GM18519 (cell line): ENCODE results near the gene SKOR1.

Experiments used
- ATAC-seq: cut with Tn5 transposase; IDR thresholded peaks from one replicate; pipeline ENCODE4 v1.9.1; 2021; ENCODE audit warnings: mild to moderate bottlenecking, moderate library complexity; ENCODE audit not compliant: unreplicated experiment, low FRiP score

The SKOR1 gene, protein sequence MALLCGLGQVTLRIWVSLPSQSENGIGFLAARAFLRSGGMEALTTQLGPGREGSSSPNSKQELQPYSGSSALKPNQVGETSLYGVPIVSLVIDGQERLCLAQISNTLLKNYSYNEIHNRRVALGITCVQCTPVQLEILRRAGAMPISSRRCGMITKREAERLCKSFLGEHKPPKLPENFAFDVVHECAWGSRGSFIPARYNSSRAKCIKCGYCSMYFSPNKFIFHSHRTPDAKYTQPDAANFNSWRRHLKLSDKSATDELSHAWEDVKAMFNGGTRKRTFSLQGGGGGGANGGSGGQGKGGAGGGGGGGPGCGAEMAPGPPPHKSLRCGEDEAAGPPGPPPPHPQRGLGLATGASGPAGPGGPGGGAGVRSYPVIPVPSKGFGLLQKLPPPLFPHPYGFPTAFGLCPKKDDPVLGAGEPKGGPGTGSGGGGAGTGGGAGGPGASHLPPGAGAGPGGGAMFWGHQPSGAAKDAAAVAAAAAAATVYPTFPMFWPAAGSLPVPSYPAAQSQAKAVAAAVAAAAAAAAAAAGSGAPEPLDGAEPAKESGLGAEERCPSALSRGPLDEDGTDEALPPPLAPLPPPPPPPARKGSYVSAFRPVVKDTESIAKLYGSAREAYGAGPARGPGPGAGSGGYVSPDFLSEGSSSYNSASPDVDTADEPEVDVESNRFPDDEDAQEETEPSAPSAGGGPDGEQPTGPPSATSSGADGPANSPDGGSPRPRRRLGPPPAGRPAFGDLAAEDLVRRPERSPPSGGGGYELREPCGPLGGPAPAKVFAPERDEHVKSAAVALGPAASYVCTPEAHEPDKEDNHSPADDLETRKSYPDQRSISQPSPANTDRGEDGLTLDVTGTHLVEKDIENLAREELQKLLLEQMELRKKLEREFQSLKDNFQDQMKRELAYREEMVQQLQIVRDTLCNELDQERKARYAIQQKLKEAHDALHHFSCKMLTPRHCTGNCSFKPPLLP

GRCh38 chr15:67824976-67825880, at the start of gene SKOR1:
TSS of gene SKOR1 (plus strand) at chr15:67825509. CDS start at chr15:67825603, 94 bp downstream.
- ATAC-seq = no peak

- ATAC-seq = no peak
Measured at GRCh38 chr15:67775998-67776397, 49.3 kb upstream of the SKOR1 start.

DNA sequence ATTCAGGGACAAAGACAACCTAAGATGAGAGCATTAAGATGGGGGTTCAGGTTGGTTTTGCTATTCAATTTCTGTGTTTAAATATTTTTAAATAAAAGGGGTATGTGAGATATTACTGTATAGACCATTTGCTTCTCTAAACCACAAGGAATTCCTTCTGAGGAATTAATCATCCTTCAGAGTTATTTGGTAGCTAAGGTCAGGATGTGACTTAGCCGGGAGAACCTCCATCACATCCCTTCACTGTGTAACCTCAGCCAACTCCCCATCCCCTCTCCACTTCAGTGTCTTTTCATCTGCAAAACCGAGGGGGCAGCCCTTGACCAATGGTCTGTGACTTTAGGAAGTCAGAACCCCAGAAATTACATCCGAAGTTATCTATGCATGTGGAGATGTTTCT, 48.7 kb upstream of the SKOR1 start:
- ATAC-seq = no peak

DNA sequence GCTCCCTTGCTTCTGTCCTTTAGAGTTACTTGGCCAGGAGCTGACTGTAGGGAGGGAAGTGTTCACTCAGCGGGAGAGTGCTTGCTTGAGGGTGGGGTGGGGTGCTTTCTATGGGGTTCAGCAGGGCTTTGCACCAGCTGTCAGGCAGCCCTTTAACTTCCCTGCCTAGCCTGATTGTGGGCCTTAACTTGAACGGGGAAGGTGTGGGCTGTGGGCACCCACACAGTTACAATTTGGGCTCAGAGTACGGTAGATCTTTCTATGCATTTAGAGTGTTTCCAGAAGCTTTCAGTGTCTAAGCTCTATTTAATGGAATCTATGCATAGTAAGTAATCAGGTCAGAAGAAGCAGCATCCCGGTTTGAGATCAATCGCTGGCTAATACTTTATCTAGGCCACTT, 48.2 kb upstream of the SKOR1 start:
- ATAC-seq = no peak

DNA sequence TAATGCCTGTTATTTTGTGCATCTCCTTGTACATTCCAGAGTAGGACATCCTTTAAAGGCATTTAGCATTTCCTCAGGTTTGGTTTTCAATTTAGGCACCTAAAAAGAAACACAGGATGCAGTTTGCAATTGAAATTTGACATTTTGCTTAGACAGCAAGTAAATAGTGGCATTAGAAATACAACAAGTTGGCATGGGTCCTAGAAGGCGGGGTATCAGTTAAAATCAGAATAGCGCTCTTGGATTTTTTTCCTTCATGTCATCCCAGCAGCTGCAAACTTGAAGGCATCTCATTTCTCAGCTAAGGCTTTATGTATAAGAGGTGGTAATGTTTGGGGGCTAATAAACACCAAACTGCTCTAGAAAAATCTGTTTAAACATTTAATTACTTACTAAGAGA, 47.5 kb upstream of the SKOR1 start:
- no peak for ATAC-seq

DNA sequence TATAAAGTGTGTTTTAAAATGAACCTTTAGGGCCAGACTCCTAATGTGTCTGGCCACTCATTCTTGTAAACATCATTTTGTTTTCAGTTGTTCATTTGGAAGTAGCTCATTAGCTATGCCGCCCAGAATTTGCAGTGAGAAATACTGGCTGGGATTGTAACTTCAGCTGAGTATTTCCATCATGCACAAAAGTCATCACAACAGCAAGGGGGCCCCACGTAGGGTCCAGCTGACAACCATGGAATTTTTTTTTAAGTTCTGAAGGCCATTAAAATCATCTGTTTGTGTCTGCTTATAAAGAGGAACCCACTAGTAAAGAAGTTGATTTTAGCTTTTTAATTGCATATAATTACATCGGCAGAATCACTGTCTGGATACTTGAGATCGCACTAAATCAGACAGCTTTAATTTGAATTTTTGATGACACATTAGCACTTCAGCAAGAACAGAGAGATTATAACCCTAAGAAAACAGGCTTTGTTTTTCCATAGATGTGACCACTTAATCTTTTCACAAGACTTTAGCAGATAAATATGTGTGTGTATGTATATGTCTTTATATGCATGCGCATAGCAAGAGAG, 46.3 kb upstream of the SKOR1 start:
- no peak for ATAC-seq

- ATAC-seq = no peak
Measured at GRCh38 chr15:67779549-67780111, 45.7 kb upstream of the SKOR1 start.

DNA sequence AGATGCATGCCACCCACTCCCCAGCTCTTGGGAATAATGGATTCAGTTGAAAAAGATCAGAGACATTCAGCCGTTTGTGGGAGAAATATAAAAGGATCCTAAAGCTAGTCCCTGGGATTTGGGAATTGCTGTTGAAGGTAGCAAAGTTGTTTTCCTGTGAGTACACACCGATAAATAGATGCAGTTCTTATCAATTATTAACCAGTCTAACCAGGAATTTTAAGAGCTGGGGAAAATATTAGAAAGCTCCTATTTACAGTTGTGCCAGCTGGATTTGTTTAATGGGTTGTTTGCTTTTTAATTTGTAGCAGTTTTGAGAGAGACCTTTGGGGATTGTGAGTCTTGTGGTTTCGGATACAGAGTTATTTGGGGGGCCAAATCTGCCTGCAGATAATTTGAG, 44.2 kb upstream of the SKOR1 start:
- ATAC-seq = no peak

DNA sequence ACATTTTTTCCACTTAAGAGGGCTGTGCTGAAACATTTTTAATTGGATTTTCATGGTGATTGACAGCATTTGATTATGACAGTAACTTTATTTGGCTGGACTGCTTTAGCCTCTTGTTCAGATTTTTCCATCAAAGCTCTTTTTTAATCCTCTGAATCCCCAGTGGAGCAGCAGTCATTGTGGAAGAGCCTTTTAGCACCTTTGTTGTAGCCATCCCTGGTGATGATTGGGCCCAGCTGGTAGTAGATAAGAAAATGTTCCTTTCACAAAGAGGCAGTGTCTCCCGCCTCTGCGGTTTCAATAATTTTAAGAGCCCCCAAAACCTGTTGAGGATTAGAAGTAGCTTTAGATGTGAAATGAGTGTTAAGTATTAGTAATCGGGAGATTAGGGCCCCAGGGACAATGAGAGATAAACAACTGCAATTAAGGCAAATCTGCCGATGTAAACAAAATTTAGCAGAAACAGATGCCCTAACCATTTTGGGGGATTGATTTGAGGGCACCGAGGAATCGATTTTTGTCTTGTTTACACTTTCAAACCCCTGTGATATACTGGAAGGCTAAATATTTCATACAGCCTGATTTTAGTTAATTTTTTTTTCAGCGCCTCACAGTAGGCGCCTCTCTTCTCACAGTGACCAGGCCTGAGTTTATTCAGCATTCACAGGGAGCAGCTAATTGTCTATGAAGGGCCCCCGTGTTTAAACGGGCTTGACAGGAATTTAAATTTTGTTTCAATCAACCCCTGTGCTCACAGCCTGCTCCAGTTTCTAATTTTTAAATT, 43.2 kb upstream of the SKOR1 start:
- no peak for ATAC-seq

- ATAC-seq = no peak
Measured at GRCh38 chr15:67782691-67782991, 42.7 kb upstream of the SKOR1 start.

- ATAC-seq = no peak
Measured at GRCh38 chr15:67783303-67783702, 42.0 kb upstream of the SKOR1 start.

DNA sequence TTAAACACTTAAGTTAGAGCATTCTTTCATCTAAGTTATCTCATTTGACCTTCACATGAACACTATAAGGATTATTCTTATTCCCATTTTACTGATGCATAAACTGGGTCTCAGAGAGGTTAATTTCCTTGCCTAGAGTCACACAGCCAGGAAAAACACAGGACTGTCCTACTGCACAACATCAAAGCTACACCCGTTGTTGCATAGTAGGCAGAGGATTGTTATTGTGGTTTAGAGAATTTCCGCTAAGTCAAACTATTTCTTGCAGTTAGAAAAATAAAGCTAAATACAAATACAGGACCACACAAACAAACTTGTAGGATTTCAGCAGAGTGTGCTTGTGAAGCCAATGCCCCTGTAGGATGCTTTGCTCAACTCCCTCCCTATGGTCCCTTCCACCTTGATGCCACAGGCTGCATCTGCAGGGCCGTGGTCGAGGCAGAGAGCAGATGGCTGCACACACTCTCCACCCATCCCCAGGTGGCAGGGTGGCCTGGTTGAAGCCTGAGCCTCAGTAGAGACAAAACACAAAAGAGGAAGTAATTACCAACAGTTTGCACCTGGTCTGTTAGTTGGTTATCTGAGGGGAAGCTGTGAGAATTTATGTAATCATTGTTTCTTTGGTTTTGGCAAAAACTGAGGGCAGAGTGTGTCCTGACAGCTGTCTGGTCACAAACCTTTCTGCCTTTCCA, 41.1 kb upstream of the SKOR1 start:
- ATAC-seq = peak; percentile 71

DNA sequence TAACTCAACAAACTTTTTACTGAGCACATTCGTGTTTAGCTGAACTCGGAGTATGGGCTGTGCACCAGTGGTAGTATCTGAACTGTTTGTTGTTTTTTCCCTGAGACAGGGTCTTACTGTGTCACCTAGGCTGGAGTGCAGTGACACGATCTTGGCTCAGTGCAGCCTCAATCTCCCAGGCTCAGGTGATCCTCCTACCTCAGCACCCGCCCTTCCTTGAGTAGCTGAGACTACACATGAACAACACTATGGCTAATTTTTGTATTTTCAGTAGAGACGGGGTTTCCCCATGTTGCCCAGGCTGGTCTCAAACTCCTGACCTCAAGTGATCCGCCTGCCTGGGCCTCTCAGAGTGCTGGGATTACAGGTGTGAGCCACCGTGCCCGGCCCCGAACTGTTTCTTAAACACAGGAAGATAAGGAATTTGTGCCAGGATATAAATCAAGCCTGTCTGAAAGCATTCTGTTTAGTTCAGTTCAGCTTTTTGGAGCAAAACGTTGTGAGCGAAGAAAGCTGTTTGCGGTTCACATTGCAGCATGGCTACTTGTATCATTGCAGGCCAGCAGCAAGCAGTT, 40.4 kb upstream of the SKOR1 start:
- no peak for ATAC-seq

- no peak for ATAC-seq
Measured at GRCh38 chr15:67785431-67785830, 39.9 kb upstream of the SKOR1 start.

DNA sequence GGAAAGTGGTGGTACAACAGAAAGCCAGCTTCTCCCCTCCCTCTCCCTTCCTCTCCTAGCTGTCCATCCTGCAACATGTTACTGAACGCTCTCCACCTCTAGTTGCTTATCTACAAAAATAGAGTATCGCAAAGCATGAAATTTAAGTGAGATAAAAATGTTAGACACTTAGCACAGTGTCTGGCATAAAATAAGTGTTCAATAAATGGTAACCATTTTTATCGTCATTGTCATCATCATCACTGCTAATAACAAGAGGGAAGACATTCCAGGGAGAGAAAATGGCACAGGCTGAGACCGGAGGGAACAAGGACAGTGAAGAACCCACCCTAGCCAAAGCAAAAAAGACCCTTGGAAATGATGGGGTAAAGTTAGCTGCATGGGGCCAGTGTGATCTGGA, 38.7 kb upstream of the SKOR1 start:
- ATAC-seq = no peak

DNA sequence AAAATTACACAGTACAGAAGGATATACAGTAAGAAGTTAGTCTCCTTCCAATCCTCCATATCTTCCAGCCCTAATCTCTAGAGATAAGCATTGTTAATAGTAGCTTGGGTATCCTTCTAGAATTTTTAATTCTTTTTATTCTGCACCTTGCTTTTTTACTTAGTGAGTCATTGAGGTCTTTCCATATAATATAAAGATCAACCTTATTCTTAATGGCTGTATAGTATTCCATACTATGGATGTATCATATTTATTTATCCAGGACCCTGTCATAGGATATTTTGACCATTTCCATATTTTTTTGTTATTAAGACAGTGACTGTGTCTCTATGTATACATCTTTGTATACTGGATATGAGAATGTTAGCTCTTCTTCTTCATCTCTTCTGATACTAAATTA, 36.3 kb upstream of the SKOR1 start:
- ATAC-seq = no peak

DNA sequence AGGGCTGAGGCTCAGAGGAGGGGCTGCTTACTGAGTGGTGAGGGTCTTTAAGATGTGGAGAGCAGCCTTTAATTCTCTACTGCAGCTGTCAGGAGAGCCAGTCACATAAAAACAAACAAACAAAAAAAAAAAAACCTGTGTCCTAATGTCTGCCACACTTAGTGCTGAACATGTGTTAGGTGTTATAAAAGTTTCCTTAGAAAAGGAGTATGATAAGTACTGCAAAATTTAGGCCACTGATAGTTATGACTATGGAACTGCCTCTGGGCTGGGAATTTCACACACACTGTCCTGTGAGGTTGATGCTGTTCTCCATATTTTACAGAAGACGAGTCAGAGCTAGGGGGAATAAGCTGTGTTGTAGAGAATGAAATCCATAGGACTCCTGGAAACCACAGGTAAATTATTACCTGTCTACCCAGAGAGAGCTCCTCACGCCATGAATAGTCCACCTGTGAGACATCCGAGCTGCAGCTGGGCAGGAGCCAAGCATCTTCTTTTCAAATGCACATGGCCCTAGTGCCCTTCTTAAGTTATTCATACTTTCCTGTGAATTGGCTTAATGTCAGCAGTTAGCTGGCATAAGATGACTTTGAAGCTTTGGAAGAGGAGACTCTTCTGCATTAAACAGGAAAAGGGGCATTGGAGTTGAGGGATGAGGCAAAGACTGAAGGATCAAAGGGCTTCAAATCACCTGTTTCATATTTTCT, 34.5 kb upstream of the SKOR1 start:
- ATAC-seq = no peak
